TTC549 (cell line): ENCODE measurements around the gene ELN.
"Not testable (repeated sequence)": the region's sequence is repeated elsewhere in the genome, so short reads cannot be mapped to it uniquely, and the experiment has no call there.

Source experiments
- FAIRE-seq: peaks from 2 replicates; lab custom pipeline; 2012; peaks lifted over from hg19 to GRCh38; lab: Jason Lieb, UNC

ELN gene

GRCh38 chr7:74044366-74045350, 16.7 kb downstream of the ELN start:
- no peak for FAIRE-seq

- FAIRE-seq: not testable (repeated sequence)
These were observed 18.6 kb downstream of the ELN start for GRCh38 chr7:74046581-74046980.

- FAIRE-seq: no peak
These were observed 19.9 kb downstream of the ELN start for GRCh38 chr7:74047804-74048380.

DNA sequence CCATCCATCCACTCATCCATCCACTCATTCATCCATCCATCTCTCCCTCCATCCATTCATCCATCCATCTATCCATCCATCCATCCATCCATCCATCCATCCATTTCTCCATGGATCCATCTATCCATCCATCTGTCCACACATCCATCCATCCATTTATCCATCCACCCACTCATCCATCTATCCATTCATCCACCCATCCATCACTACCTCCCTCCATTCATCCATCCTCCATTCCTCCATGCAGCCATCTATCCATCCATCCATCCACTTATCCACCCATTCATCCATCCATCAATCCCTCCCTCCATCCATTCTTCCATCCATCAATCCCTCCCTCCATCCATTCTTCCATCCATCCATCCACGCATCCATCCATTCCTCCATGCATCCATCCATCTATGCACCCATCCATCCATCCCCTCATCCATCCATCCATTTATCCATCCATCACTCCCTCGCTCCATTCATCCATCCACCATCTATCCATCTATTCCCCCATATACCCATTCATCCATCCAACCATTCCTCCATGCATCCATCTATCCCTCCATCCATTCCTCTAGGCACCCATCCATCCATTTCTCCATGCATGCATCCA, 21.1 kb downstream of the ELN start:
- no peak for FAIRE-seq

DNA sequence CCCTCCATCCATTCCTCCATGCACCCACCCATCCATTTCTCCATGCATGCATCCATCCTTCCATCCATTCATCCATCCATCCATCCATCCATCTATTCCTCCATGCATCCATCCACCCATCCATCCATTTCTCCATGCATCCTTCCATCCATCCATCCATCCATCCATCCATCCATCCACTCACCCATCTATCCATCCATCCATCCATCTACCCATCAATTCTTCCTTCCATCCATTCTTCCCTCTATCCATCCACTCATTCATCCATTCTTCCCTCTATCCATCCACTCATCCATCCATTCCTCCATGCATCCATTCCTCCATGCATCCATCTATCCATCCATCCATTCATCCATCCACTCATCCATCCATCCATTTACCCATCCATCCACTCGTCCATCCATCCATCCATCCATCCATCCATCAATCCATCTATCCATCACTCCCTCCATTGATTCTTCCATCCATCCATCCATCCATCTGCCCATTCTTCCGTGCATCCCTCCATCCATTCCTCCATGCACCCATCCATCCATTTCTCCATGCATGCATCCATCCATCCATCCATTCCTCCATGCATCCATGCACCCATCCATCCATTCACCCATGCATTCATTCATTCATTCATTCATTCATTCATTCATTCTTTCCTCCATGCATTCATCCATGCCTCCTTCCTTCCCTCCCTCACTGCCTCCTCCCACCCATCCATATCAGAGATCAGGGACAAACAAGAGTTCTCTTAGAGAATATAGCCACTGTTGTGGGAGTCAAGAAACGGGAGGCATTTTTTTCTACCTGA, 22.2 kb downstream of the ELN start:
- FAIRE-seq: no peak

- FAIRE-seq: no peak
These were observed 23.2 kb downstream of the ELN start for GRCh38 chr7:74051193-74051592.

DNA sequence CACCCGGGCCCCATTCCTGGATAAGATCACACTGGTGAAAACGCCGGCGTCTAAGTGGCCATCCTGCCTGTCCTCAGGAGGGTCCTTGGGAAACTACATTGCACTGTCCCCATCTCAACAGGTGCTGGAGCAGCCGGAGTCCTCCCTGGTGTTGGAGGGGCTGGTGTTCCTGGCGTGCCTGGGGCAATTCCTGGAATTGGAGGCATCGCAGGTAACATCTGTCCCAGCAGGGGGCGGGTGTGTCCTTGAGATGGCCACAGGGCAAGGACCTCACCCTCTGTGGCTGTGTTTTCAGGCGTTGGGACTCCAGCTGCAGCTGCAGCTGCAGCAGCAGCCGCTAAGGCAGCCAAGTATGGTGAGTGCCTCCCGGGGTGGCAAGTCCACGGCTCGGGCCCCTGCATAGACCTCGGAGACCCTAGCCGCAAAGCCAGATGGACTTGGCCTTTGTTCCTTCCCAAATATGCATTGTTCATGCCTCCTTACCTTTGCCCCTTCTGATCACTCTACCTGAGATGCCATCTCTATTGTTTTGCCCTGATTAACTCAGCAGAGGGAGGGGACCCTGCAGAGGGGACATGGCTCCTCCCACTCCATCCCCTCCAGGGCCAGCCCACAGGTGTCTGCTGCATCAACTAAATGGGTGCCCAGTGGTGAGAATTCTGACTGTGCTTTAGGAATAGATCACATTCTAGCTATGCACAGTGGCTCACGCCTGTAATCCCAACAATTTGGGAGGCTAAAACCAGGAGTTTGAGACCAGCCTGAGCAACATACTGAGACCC, 23.8 kb downstream of the ELN start:
- FAIRE-seq: no peak

DNA sequence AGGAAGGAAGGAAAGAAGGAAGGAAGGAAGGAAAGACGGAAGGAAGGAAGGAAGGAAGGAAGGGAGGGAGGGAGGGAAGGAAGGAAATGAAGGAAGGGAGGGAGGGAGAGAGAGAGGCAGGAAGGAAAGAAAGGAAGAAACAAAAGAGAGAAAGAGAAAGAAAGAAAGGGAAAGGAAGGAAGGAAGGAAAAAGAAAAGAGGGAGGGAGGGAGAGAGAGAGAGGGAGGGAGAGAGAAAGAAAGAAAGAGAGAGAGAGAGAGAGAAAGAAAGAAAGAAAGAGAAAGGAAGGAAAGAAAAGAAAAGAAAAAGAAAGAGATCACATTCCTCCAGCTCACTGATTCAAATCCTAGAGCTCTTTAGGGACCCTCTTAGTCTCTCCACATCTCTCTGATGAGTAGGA, 24.7 kb downstream of the ELN start:
- no peak for FAIRE-seq

DNA sequence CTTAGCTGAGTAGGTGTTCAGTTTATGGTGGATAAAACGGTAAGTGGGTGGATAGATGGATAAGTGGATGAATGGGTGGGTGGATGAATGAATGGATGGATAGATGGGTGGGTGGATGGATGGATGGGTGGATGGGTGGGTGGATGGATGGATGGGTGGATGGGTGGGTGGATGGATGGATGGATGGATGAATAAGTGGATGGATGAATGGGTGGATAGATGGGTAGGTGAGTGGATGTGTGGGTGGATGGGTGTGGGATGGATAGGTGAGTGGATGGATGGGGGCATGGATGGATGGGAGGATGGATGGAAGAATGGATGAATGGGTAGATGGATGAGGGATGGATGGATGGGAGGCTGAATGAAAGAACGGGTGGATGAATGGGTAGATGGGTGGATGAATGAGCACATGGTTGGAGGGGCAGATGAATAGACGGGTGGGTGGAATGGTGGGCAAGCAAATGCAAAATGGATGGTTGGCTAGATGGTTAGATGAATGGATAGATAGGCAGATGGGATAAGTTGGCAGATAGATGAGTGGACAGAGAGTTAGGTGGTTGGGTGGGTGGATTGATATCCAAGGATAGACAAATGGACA, 25.7 kb downstream of the ELN start:
- no peak for FAIRE-seq

GRCh38 chr7:74056096-74056915, 28.3 kb downstream of the ELN start:
- FAIRE-seq: no peak

DNA sequence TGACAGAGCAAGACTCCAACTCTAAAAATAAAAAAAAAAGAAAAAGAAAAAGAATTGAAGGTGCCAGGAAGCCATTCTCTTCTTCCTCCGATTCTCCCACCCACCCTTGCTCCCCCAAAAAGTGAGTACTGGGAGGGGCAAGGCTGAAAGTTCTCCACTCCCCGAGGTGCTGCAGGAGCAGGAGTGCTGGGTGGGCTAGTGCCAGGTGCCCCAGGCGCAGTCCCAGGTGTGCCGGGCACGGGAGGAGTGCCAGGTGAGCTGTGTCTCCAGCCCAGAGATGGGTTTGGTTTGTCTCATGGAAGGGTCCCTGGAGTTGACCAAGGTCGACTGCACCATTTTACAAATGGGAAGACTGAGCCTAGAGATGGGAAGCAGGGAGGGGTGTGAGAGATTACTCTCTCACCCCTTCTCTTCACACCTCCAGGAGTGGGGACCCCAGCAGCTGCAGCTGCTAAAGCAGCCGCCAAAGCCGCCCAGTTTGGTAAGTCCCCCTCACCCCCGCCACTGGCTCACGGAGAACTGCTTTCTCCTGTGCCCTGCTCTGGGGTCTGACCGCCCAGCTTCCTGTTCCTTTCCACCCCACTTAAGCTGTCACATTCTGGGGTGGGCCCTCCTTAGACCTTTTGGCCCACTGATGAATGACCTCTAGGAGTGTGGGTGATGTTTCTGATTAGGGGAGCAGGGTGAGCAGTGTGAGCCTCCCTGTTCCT, 29.4 kb downstream of the ELN start:
- no peak for FAIRE-seq

GRCh38 chr7:74057987-74058386, 30.0 kb downstream of the ELN start:
- FAIRE-seq: no peak

GRCh38 chr7:74058486-74058885, 30.5 kb downstream of the ELN start:
- FAIRE-seq: no peak

- FAIRE-seq: no peak
These were observed 31.1 kb downstream of the ELN start for GRCh38 chr7:74059037-74059436.

DNA sequence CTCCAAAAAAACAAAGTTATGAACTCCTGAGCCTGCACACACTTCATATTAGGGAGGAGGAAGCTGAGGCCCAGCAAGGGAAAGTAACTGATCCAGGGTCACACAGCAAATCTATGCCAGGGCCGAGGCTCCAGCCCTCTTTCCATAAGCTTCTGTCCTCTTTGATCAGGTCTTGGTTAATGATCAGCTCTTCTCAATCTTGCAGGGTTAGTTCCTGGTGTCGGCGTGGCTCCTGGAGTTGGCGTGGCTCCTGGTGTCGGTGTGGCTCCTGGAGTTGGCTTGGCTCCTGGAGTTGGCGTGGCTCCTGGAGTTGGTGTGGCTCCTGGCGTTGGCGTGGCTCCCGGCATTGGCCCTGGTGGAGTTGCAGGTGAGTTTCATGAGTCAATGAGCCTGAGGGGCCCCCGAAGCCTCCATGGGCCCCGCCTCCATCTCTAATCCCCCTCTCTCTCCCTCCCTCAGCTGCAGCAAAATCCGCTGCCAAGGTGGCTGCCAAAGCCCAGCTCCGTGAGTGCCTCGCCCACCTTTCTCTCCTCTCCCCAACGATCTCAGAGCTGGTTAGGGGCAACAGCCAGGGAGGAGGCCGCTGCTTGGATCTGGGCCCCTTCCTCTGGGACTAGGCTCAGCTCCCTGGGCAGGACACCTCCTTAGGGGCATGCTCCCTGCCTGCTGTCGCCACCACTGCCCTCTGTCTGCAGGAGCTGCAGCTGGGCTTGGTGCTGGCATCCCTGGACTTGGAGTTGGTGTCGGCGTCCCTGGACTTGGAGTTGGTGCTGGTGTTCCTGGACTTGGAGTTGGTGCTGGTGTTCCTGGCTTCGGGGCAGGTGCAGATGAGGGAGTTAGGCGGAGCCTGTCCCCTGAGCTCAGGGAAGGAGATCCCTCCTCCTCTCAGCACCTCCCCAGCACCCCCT, 32.0 kb downstream of the ELN start:
- FAIRE-seq: no peak

- FAIRE-seq: no peak
These were observed 34.0 kb downstream of the ELN start for GRCh38 chr7:74061840-74062539.

DNA sequence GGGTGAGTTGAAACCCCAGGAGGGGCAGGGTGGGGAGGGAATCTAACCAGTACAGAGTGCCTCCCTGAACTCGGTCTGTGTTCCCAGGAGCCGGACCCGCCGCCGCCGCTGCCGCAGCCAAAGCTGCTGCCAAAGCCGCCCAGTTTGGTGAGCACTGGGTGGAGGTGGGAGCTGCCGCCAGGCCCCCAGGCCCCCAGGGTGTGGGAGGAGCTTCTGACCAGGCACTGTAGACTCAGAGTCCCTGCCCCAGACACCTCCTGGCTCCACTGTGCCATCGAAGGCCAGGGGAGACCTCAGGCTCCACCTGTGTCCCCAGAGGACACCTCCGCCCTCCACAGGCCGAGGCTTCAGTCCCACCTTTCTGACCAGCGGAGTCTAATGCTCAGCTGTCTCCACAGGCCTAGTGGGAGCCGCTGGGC, 35.3 kb downstream of the ELN start:
- no peak for FAIRE-seq

DNA sequence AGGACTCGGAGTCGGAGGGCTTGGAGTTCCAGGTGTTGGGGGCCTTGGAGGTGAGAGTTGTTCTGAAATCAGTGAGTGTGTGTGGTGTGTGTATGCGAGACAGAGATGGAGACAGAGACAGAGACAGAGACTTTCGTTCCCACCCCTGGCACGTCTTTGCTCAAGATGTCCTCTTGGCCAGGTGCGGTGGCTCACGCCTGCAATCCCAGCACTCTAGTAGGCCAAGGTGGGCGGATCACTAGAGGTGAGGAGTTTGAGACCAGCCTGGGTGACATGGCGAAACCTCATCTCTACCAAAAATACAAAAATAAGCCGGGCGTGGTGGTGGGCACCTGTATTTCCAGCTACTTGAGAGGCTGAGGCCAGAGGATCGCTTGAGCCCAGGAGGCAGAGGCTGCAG, 35.7 kb downstream of the ELN start:
- no peak for FAIRE-seq
